ENCODE results near the gene KDM5B.
"Not testable (repeated sequence)": the region's sequence is repeated elsewhere in the genome, so short reads cannot be mapped to it uniquely, and the experiment has no call there.

Gene KDM5B

GRCh38 chr1:202812176-202813026 lies 4.2 kb upstream of the KDM5B start:
- DNase-seq (ENCODE audit: low read depth in 2 of 2): no peak

- no peak for DNase-seq (ENCODE audit: low read depth in 2 of 2)
These were observed 3.3 kb upstream of the KDM5B start for GRCh38 chr1:202811296-202812175.

GRCh38 chr1:202810615-202811295 lies 2.5 kb upstream of the KDM5B start, which contains the start of gene PCAT6:
TSS of gene PCAT6 (plus strand) at chr1:202810954.
- DNase-seq (ENCODE audit: low read depth in 2 of 2): peak; percentile 80 to 82

DNA sequence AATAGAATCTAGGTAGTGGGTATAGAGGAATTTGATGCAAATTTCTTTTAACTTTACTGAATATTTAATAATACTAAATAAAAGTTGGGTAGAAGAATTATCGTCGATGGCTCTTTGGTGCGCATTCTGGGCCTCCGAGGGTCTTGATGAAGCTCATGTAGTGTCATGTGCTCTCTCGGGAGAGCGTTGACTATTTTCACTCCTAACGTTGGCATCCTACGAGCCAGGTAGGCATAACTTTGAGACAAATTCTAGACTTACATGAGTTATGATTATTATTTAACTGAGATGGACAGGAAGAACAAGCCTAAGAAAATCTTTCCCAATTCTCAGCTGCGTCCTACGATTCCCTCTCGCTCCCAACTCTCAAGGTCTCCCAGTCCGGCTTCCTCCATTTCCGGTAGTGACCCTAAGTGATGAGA lies 2.0 kb upstream of the KDM5B start:
- DNase-seq (ENCODE audit: low read depth in 2 of 2): no peak

- DNase-seq (ENCODE audit: low read depth in 2 of 2): no peak
These were observed 1.5 kb upstream of the KDM5B start for GRCh38 chr1:202809597-202810159.

DNA sequence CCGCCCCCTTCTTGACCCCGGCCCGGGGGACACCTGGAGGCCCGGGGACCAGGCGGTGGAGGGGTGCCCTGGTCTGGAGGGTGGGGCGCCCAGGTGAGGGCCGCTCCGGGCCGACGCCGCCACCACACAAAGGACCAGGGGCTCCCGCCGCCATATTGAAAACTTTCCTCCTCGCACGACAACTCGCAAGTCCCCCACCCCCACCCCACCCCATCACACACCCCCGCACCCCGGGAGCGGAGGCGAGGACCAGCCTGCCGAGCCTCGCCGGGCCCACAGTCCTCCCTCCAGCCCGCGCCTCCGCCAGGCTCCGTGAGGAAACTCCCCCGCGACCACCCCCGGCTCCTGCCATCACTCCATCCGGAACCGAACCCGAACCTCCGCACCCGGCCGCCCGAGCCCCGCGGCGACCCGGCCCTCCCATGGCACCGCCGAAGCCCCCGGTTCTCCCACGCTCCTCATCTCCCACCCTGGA lies 733 bp downstream of the KDM5B start:
- DNase-seq (ENCODE audit: low read depth in 2 of 2): peak; percentile 13 to 25

GRCh38 chr1:202806845-202807450 lies 1.3 kb downstream of the KDM5B start:
- DNase-seq (ENCODE audit: low read depth in 2 of 2): peak; percentile 13 to 14

GRCh38 chr1:202805886-202806844 lies 2.1 kb downstream of the KDM5B start:
- DNase-seq (ENCODE audit: low read depth in 2 of 2): no peak

DNA sequence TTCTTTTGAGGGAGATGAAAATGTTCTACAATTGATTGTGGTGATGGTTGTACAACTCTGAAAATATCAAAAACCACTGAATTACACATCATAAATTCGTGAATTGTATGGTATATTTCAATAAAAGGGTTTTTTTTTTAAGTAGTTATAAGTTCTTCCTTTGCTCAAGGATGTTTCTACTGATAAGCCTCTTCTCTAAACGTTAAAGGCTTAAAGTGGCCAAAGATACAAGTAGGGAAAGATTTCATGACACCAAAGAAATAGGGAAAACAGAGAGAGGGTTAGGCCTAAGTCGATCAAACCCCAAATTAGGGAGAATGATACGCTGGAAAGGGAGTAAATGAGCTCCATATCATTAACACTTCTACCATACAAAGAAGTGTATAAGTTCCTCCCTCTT lies 4.1 kb downstream of the KDM5B start:
- no peak for DNase-seq (ENCODE audit: low read depth in 2 of 2)

- DNase-seq (ENCODE audit: low read depth in 2 of 2): no peak
These were observed 5.0 kb downstream of the KDM5B start for GRCh38 chr1:202802998-202803932.

GRCh38 chr1:202802034-202802433 lies 6.2 kb downstream of the KDM5B start:
- no peak for DNase-seq (ENCODE audit: low read depth in 2 of 2)

GRCh38 chr1:202801175-202801574 lies 7.0 kb downstream of the KDM5B start:
- no peak for DNase-seq (ENCODE audit: low read depth in 2 of 2)

DNA sequence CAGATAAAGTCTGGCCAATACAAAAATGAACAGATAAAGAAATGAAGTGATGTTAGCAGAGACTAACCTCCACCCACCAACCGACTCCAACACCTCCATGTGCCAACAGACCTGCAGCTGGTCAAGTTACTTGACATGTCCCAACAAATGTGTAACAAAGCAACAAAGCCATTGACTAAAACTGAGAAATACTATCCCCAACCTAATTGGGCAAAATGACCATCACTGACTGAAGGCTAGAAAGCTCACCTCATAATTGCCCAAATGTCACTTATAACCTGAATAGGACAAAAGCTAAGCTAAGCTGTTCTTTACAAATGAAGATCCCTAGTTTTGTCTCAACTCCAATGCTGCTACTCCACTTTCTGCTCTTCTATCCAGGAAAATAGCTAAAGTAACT lies 7.5 kb downstream of the KDM5B start:
- no peak for DNase-seq (ENCODE audit: low read depth in 2 of 2)

- no peak for DNase-seq (ENCODE audit: low read depth in 2 of 2)
These were observed 9.4 kb downstream of the KDM5B start for GRCh38 chr1:202798792-202799331.

DNA sequence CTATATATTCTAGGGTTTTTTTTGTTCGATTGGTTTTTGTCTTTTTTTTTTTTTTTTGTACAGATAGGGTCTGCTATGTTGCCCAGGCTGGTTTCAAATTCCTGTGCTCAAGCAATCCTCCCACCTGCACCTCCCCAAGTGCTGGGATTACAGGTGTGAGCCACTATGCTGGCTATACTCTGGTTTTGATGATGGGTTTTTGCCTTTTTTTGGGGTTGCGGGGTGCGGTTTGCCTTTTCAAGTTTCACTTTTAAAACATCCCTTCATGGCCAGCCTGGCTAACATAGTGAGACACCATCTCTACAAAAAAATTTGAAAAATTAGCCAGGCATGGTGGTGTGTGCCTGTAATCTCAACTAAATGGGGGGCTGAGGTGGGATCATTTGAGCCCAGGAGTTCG lies 10.0 kb downstream of the KDM5B start:
- DNase-seq (ENCODE audit: low read depth in 2 of 2): no peak

GRCh38 chr1:202796670-202797069 lies 11.6 kb downstream of the KDM5B start:
- DNase-seq (ENCODE audit: low read depth in 2 of 2): no peak

DNA sequence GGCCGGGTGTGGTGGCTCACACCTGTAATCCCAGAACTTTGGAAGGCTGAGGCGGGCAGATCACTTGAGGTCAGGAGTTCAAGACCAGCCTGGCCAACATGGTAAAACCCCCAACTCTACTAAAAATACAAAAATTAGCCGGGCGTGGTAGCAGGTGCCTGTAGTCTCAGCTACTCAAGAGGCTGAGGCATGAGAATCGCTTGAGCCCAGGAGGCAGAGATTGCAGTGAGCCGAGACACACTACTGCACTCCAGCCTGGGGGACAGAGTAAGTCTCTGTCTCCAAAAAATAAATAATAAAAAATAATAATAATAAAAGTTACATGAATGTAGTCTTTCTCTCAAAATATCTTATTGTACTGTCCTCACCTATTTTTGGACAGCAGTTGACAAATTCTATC lies 13.3 kb downstream of the KDM5B start:
- not testable (repeated sequence) for DNase-seq (ENCODE audit: low read depth in 2 of 2)

GRCh38 chr1:202794051-202794740 lies 14.0 kb downstream of the KDM5B start:
- DNase-seq (ENCODE audit: low read depth in 2 of 2): no peak

All from stimulated activated CD8-positive, alpha-beta memory T cell treated with anti-CD3 and anti-CD28 coated beads, Interleukin-2, amount 100 ng/mL, for 48 hours (primary cell).